Measurements from ENCODE around the gene FANCB. TPM values are rescaled to one million over a fixed set of nuclear protein-coding genes. Genes with fewer than 3 reads are reported as not detected.

Gene FANCB
- total RNA-seq, 2 donors from 2014 or later, result 0.41 to 1.8 TPM

DNA sequence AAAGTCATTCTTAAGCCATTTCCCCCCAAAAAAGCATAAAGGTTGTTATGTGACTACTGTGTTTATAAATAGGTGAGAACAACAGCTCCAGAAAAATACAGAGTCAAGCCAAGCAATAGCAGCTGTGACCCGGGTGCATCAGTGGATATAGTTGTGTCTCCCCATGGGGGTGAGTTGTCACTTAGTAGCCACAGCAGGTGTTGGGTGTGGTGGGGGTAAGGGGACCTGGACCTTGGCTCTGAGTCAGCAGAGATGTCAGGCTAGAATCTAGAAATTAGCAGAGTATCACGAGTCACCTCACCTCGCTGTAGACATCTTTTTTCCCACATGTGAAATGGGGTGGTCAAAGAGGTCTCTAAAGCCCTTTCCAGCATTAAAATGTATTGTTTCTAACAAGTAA is 42.7 kb upstream of the FANCB start:
- TF ChIP-seq, protein P1, sequence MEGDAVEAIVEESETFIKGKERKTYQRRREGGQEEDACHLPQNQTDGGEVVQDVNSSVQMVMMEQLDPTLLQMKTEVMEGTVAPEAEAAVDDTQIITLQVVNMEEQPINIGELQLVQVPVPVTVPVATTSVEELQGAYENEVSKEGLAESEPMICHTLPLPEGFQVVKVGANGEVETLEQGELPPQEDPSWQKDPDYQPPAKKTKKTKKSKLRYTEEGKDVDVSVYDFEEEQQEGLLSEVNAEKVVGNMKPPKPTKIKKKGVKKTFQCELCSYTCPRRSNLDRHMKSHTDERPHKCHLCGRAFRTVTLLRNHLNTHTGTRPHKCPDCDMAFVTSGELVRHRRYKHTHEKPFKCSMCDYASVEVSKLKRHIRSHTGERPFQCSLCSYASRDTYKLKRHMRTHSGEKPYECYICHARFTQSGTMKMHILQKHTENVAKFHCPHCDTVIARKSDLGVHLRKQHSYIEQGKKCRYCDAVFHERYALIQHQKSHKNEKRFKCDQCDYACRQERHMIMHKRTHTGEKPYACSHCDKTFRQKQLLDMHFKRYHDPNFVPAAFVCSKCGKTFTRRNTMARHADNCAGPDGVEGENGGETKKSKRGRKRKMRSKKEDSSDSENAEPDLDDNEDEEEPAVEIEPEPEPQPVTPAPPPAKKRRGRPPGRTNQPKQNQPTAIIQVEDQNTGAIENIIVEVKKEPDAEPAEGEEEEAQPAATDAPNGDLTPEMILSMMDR (IDR thresholded peaks at IDR 0.05), result no peak
- no peaks in the 10 kb centered on the region for H3K27me3 ChIP-seq (replicated peaks; ENCODE audit: insufficient read depth)
- H3K4me3 ChIP-seq, result no peak overlapping the region
- ATAC-seq (ENCODE audit: insufficient number of reproducible peaks, low FRiP score, low read depth) (no peak), DNase-seq (ENCODE audit: low spot score) (no peak)
- no peaks in the 10 kb centered on the region for H3K4me1 ChIP-seq (ENCODE audit: control insufficient read depth in 1 of 2, low read depth in 2 of 2)
- H3K36me3 ChIP-seq, result no peaks in the 10 kb centered on the region
- no peaks in the 10 kb centered on the region for H3K9me3 ChIP-seq
- H3K27ac ChIP-seq, result no peak overlapping the region

GRCh38 chrX:14913241-14913640 is 40.4 kb upstream of the FANCB start:
- H3K4me1 ChIP-seq (ENCODE audit: control insufficient read depth in 1 of 2, low read depth in 2 of 2), result no peaks in the 10 kb centered on the region
- TF ChIP-seq, protein P1 (IDR thresholded peaks at IDR 0.05), result no peak
- no peak overlapping the region for H3K4me3 ChIP-seq
- H3K9me3 ChIP-seq, result no peaks in the 10 kb centered on the region
- H3K36me3 ChIP-seq, result no peaks in the 10 kb centered on the region
- ATAC-seq (ENCODE audit: insufficient number of reproducible peaks, low FRiP score, low read depth) (no peak), DNase-seq (ENCODE audit: low spot score) (no peak)
- no peaks in the 10 kb centered on the region for H3K27me3 ChIP-seq (replicated peaks; ENCODE audit: insufficient read depth)
- no peak overlapping the region for H3K27ac ChIP-seq

DNA sequence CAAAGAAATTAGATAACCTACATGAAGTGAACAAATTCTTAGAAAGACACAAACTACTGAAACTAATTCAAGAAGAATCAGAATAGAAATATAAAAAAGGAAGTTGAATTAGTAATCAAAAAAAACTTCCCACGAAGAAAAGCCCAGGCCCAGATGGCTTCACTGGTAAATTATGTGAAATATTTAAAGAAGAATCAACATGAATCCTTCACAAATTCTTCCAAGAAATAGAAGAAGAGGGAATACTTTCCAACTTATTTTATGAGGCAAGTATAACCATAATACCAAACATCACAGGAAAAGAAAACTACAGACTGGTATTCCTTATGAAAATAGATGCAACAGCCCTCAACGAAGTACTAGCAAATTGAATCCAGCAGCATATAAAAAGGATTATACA is 31.0 kb upstream of the FANCB start:
- TF ChIP-seq, protein P1 (IDR thresholded peaks at IDR 0.05), result no peak
- Histone ChIP-seq H3K4me3 (no peak overlapping the region), H3K27ac (no peak overlapping the region), H3K36me3 (no peaks in the 10 kb centered on the region), H3K27me3 (replicated peaks; ENCODE audit: insufficient read depth) (no peaks in the 10 kb centered on the region), H3K9me3 (no peaks in the 10 kb centered on the region), H3K4me1 (ENCODE audit: control insufficient read depth in 1 of 2, low read depth in 2 of 2) (peaks cover 0 to 4% of the 10 kb centered on the region in 2 donors)
- ATAC-seq (ENCODE audit: insufficient number of reproducible peaks, low FRiP score, low read depth) (no peak), DNase-seq (ENCODE audit: low spot score) (no peak)

DNA sequence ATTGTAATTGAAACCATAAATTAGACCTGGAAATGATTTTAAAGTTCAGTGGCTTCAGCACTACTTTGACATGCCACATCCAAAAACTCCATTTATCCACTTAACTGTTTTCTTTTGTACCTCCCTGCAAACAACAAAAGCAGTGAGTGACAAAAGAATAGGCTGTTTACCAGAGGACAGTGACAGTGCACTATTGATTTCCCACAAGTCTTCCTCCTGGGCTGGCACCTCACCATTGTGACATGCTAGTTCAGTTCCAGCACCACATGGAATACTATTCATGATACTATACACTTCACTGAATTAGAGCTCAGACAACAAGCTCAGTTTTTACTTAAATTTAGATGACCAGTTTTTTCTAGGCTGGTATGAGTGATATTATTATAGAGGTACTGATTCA is 29.7 kb upstream of the FANCB start:
- no peaks in the 10 kb centered on the region for H3K27me3 ChIP-seq (replicated peaks; ENCODE audit: insufficient read depth)
- H3K36me3 ChIP-seq, result no peaks in the 10 kb centered on the region
- H3K9me3 ChIP-seq, result no peaks in the 10 kb centered on the region
- H3K4me1 ChIP-seq (ENCODE audit: control insufficient read depth in 1 of 2, low read depth in 2 of 2), result peaks cover 0 to 4% of the 10 kb centered on the region in 2 donors
- no peak for DNase-seq (ENCODE audit: low spot score)
- TF ChIP-seq, protein P1 (IDR thresholded peaks at IDR 0.05), result no peak
- ATAC-seq (ENCODE audit: insufficient number of reproducible peaks, low FRiP score, low read depth), result no peak
- no peak overlapping the region for H3K4me3 ChIP-seq
- no peak overlapping the region for H3K27ac ChIP-seq

- no peak overlapping the region for H3K4me3 ChIP-seq
- no peaks in the 10 kb centered on the region for H3K27me3 ChIP-seq (replicated peaks; ENCODE audit: insufficient read depth)
- H3K4me1 ChIP-seq (ENCODE audit: control insufficient read depth in 1 of 2, low read depth in 2 of 2), result peaks cover 0 to 4% of the 10 kb centered on the region in 2 donors
- DNase-seq (ENCODE audit: low spot score), result no peak
- no peak overlapping the region for H3K27ac ChIP-seq
- no peaks in the 10 kb centered on the region for H3K9me3 ChIP-seq
- ATAC-seq (ENCODE audit: insufficient number of reproducible peaks, low FRiP score, low read depth), result no peak
- H3K36me3 ChIP-seq, result no peaks in the 10 kb centered on the region
- TF ChIP-seq, protein P1 (IDR thresholded peaks at IDR 0.05), result no peak
Observed at GRCh38 chrX:14899607-14900006, 26.7 kb upstream of the FANCB start.
